ENCODE measurements around the gene SMARCA2.
A peak's percentile ranks its signal among the peaks of the same experiment; 100 is the strongest.

Gene SMARCA2

DNA sequence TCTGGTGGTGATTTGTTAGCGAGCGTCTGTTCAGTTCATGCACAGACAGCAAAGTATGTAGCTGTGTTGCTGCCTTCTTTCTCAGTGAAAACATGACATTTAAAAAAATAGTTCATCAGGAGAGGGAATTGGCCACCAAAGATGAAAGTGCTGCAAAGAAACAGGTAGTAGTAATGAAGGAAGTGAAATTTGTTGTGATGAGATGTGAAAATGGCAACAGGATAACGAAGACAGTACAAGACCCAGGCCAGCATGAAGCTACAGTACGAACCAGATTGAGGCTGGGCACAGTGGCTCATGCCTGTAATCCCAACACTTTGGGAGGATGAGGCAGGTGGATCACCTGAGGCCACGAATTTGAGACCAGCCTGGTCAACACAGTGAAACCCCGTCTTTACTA lies 136.0 kb downstream of the SMARCA2 start:
- no peak for DNase-seq

DNA sequence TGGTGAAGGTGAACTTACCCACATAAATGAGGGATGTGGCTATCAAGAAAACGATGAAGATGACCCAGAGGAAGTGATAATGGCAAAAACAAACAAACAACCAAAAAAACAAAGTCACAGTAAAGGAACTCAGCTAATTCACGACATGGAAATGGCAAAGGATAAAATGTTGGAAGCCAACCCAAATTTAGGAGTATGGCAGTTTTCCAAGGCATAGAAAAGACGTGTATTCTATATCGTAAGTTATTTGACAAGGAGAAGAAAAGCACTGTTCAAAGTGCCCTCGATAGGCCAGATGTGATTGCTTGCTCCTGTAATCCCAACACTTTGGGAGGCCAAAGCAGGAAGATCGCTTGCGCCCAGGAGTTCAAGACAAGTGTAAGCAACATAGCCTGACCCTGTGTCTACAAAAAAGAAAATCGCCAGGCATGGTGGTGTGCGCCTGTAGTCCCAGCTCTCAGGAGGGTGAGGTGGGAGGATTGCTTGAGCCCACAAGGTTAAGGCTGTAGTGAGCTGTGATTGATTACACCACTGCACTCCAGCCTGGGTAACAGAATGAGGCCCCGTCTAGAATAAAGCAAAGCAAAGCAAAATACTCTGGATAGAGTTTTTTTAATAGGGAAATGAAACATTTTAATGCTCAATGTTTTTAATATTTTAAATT lies 138.0 kb downstream of the SMARCA2 start:
- DNase-seq = no peak

DNA sequence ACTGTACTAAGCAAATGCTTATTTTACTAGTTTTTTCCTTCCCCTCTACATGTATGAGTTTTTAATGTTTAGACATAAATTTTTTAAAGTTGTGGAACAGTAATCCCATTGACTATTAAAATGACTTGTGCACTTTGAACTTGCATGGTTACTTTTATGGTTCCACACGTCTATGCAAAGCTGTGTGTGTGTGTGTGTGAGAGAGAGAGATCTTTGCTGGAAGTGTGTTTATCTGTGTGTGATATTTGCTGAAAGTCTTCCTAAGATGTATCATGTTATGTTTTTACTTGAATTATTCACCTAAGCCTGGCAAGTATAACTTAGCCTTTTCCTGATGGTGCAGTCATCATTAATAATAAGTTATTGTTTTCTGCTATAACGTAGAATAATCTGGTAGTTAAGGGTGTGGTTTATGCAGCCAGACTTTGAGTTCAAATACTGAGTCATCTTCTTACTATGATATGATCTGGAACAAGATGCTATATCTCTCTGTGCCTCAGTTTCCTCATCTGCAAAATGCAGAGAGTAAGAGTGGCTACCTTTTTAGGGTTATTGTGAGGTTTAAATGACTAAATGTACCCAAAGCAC lies 138.6 kb downstream of the SMARCA2 start:
- DNase-seq = peak in 1 of 2 experiments; percentile 9

DNA sequence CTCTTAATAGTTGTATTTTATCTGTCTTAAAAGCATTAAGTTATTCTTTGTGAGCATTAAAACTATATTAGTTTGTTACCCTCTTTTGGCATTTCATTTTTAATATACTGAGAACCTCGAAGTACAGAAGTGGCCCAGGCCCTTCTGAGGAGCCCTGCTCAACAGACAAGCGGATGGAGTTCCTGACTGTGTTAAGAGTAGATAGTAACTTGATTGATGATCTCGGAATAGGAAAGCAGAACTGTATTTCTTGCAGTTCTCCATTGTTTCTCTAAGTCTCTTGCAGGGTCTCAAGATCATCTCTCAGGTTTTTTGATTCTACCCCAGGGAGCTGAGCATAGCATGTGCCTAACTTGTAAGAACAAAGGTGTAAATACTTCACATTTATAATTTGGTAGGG lies 139.6 kb downstream of the SMARCA2 start:
- DNase-seq = no peak

DNA sequence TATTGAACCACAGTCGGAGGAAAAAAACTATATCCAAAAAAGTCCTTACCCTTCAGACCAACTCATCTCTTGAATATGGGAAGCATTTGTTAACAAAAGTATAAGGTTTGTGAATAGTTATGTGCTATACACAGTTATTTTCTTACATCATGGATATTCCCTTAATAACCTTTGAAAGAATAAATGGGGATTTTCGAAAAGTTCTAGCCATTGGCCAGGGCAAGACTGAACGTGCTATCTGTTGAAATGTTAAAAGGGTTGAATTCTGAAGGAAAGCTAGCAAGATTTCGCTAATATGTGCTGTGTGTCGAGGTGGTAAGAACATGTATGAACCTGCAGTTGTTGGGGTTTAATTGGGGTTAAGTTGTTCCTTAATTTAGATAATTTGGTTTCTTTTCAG lies 140.8 kb downstream of the SMARCA2 start:
- DNase-seq = no peak

DNA sequence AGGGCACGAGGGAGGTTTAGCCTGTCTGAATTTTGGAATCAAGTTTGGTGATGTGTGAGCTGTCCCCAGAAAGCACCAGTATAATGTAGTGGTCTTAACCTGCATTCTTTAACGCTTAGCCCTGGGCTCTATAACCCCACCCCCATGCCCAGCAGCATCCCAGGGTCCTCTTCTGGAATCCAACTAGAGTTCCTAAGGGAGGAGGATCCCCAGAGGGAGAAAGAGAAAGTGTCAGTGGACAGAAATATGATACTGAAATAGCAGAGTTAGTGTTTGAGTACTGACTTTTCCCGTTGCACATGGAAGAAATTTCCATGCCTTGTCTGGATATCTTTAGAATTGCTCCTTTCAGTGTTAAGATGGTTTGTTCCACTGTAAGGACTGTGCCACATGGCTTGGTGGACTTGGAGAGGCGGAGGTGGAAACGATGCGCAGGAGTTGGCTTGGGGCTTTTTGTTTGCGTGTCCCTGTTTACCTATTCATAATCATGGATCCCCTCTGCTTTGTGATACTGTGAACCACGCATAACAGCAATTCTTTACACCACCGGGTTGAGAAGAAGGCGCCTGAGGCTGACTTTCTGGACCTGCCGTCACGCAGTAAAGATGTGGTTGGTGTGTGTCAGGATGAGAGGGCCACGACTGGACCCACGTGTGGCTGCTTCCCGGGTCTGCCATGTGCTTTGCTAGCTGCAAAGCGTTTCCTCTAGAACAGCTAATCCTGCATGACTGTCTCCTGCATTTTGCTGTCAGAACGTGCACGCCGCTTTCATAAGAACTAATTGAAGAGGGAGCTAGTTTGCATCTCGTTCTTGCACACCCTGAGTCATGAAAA lies 142.3 kb downstream of the SMARCA2 start:
- DNase-seq = peak; percentile 44 to 64

DNA sequence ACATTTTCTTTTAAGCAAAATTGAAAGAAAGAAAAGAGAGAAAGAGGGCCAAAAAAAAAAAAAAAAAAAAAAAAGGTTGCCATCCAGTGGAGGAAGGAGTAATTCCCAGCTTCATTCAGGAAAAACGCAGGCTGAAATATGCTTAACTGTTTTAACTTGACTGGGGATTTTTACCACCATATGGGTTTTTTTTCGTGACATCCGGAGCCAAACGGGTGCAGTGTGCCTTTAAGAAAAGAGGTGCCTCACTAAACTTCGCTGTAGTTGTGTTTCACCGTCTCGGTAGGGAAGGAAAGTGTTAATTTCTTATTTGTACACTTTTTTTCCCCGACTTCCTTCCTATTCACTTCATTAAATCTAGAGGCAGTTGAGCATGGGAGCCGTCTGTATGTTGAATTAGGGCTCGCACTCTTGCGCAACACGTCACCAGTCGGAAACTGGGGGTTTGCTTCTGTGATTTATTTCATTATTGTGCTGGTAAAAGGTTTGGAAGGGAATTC lies 143.0 kb downstream of the SMARCA2 start:
- peak in 1 of 2 experiments; percentile 55 for DNase-seq

DNA sequence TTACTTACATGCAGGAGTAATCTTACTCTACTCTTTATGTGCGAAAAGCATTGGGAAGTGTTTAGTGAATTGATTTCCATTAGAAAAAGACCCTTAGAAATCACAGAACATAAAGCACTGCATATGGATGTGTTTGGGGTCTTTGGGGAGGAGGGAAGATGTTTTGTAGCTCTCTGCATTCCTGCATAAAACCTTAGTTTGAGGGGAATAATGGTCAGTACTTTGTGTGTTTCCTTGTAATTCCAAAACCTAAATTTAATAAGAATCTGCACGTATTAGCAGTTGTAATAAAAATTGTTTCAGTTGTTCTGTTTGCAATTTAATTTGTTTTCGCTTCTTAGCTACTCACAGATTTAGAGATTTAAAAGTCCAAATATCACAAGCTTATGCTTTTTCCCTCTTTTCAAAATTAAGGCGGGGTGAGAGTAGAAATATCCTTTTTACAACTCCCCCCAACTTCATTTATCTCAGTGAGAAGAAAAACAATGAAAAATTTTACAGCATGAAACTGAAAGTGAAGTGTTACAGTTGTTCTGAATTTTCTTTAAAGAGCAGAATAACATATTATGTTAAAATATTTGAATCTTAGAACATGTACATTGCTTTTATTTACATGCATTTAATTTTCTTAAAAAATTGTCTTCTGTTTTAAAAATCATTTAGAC lies 143.8 kb downstream of the SMARCA2 start:
- no peak for DNase-seq

DNA sequence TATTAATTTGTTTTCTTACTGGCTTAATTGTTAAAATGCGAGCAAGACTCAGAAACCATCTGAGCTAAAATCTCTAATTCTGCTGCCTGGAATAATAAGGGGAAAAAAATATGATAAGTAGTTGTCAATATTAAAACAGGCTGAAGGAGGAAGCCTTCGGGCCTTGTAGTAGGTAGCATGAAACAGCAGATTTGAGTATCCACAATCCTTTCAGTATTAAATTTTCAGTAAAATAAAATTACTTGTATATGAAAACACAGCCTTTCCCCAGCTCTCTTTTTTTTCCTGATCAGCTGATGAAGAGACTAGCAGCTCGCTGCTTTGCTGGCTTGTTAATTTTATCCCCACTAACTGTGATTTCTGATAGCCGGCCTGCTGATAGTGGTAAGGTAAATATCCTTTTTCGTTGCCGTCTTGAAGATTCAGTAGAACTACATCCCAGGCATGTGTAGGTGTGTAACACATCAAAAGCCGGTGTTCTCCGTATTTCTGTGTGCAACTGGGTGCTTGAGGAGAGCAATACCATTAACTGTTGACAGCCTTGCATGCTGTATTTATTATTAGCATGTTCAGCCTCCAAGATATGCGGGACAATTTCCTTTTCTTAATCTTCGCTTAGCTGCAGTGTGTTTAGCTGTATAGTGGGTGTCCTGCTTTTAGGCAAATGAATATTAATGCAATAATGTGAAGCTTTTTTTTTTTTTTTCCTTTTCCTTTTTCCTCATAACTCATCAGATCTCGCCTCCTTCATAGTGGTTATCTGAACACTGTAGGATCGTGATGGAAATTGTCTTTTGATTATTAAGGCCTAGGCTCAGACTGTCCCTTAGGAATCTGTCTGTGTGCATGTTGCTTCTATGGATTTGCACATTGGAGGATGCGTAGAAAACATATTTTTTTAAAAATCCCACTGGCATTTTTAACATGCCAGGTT lies 144.6 kb downstream of the SMARCA2 start:
- peak in 1 of 2 experiments; percentile 26 for DNase-seq

DNA sequence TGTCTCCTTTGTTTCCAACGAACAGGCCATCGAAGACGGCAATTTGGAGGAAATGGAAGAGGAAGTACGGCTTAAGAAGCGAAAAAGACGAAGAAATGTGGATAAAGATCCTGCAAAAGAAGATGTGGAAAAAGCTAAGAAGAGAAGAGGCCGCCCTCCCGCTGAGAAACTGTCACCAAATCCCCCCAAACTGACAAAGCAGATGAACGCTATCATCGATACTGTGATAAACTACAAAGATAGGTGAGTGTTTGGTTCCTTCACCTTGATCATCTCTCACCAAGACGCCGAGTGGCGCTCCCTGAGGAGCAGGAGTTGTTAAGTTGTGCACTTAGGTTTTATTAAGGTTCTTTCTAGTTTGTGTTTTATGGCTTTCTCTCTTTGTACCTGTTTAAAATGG lies 146.5 kb downstream of the SMARCA2 start:
- no peak for DNase-seq

DNA sequence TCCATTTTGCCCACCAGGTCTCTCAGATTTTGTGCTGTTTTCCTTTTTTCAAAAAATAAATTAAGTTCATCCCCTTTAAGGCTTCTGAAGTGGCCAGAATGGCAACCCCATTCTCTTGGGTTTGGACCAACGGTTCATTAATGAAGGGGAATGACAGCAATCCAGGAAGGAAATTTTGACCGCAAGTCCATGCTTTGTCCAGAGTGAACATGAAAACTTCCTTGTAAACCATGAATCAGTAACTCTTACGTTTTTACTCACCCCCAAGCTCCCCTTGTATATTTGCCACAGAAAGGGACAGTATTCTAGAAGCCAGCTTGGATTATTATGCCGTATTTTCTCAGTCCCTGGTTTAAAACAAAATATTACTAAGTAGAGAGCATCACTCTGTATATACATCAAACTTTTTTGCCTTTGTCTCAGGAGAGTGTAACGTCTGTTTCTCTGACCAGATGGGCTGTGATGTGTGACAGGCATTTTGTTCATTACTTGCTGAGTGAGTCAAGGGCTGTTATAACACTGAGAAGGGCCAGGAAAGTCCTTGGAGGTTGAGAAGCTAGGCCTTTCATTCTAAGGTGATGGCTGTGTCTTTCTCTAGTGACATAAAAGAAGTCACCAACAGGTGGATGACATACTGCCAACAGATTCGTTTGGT lies 148.2 kb downstream of the SMARCA2 start:
- DNase-seq = no peak

DNA sequence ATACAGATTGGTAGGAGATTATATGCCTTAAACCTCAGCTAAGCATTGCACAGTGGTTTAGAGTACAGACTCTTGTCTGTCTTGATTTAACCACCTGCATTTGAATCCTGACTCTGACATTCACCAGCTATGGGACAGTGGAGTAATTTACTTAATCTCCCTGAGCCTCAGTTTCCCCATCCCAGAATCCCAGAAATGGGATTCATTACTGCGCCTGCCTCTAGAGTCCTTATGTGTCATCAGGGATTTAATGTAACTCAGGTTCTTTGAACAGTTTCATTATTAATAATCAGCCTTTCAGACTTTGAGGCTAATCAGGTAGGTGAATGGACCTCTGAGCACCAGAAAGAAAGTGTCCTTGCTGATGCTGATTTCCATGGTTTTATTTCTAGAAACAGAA lies 149.1 kb downstream of the SMARCA2 start:
- no peak for DNase-seq

DNA sequence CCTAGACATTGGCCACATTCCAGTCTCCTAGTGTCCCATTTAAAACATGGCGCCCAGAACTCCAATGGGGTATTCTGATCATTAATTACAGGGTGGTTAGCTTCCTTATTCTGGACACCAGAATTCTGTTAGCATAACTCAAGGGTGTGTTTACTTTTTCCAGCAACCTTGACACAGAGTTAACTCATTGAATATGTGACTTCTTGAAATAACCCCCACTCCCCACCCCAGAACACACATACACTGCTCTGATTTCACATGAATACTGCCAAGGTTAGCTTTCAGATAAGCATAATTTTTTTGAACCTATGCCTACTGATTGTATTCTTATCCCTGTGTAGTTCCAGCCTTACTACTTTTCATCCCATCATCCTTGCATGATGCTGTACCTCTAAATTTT lies 151.1 kb downstream of the SMARCA2 start:
- DNase-seq = no peak

DNA sequence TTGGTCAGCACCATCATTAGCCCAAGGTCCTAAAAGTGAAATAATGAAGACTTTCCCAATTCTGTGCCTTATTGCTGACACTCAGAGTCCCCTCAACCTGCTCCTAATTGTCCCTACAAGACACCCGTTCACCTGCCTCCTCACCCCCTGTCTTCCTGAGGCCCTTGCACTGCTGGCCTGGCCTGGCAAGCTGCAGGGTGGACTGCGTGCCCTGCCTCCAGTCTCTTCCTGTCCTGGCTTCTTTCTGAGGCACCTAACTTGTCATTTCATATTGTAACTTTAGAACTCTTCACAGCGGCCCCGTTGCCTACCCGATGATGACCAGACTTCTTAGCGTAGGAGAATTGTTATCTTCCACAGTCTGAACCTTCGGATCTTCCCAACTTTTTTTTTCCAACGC lies 153.9 kb downstream of the SMARCA2 start:
- DNase-seq = no peak

DNA sequence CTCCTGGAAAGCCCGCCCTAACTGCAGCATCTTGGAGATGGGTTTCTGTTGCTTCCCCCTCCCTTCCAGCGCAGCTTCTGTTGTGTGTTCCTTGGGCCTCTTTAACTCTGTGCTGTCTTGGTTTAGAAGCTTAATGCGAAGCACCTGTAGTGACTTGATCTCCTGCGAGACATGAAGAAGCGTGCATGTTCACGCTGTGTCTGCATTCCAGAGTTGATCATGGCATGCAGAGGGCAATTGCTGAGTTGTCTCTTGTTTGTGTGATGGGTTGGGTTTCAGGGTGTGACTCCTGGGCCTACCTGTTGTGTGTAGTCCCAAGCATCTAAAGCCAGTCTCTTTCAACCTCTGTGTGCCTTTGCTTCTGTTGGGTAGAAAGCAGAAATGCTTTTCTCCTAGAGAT lies 155.6 kb downstream of the SMARCA2 start:
- DNase-seq = no peak

DNA sequence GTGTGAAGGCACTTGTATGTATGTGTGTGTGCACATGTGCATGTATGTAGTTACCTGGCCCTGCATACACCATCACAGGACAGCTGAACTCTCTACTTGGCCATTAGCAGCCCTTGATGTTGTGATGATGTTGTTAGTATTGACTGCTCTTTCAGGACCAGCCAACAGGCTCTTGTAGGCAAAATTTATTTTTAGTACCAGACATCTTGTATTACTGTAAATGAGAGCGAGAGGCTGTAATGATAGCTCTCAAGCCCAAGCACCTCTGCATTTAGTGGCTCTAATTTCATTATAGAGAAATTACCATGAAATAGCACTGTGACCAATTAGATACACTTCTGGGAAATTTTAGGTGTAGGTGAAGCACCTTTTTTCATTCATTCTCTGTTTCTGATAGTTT lies 158.0 kb downstream of the SMARCA2 start:
- DNase-seq = no peak

DNA sequence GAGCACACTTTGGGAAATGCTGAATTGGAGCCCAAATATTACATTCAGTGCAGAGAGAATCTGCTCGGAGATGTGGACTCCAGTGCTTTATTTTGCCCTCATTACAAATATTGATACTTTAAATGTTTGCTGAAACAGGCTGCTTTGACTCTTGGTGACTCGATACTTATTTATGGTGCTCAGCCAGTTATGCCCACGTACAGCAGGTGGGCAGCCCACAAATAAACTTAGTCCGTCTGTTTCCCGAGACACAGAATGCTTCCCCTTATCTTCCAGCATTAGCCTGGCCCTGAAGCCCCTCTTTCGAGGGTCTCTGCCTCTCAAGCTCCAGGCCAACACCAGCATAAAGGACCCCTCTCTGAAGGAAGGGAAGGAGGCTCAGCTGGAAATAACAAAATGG lies 158.7 kb downstream of the SMARCA2 start:
- DNase-seq = no peak

DNA sequence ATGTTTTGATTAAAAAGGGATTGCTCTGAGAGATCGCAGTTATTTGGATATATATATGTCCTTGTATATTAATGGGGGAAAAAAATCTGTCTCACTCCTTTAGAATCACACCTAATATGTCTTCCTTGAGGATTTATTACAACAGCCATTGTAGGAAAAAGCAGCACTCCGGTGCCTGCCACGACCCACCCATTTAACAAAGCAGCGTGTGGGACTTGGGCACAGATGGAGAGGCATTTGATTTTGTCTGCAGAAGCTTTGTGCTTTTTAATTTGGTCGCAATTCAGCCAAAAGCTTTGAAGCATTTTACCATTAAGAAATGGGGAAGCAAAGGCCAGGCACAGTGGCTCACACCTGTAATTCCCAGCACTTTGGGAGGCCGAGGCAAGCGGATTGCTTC lies 159.2 kb downstream of the SMARCA2 start:
- DNase-seq = no peak

DNA sequence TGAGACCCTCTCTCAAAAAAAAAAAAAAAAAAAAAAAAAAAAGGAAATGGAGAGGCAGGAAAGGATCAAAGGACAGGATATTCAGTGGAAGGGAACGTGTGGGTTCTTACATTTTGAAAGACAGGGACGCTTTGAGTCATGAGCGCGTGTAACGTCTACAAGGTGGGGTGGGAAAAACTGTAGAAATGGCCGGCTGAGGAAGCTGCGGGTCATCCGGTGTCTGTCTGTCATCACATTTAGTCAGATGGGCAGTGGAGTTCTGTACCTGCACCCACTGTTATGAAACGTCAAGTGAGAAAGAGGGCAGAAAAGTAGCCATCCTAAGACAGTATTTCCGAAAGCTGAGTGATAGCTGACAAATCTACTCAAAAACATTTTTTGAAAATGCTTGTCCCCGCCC lies 159.8 kb downstream of the SMARCA2 start:
- no peak for DNase-seq

DNA sequence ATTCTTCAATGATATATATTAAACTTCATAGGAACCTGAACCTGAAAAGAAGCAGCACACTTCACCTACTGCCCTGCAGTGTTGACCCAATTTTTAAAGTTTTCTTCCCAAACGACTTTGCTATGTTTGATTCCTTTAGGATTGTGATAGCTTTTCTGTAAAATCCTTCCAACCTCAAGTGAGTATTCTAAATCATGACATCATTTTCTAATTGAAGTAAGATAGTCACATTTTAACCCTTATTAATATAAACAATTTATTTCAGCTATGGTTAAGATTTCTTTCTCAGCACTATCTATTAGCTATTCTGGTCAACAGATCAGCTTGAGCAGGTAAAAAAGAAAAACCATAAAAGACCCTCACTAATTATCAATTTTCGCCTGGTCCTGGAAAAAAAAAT lies 162.0 kb downstream of the SMARCA2 start:
- DNase-seq = no peak

DNA sequence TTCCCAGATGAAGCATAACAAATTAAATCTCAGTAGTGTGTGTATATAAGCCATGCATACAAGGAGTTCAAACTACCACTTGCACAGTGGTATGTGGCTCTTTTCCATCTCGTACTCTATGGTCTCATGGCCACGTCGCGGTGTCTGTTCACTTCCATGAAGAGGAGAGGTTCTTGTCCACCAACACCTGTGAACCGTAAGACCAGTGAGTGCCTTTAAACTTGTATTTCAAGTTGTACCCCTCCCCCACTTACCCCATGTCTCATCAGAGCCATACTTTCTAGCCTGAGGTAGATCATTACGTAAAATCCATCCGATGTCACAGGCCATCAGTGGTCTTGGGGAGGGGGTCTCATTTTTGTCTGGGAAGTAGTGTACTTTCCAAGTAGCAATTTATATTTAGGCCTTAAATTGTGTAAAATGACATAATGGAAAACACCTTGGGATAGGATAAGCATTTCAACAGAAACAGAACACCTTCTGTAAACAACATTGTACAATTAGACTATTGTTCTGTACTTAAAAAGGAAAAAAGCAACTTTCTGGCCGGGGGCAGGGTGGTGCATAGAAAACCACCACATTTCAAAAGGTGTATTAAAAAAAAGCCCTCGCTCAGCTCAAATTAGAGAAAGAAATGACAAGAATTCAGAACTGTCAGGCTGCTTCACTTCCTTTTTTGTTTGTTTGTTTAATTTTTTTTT lies 163.0 kb downstream of the SMARCA2 start:
- DNase-seq = peak; percentile 14 to 19

All from NCI-H526 (cell line).